ENCODE results near the gene LRRC8B. TPM values are rescaled to one million over a fixed set of nuclear protein-coding genes. Genes with fewer than 3 reads are reported as not detected.

The LRRC8B gene
- total RNA-seq, 1 experiment from 2014 or later, result 42.9 TPM

GRCh38 chr1:89584211-89584610 lies 59.6 kb downstream of the LRRC8B start:
- intact Hi-C loops (cut with micrococcal nuclease; ENCODE audit: unreplicated experiment), result no loop called here
- peaks cover 23% of the 10 kb centered on the region for H3K36me3 Mint-ChIP-seq (ENCODE audit: insufficient read depth, unreplicated experiment)
- no peaks in the 10 kb centered on the region for H3K27me3 Mint-ChIP-seq (ENCODE audit: unreplicated experiment)
- no peak for TF ChIP-seq CTCF (IDR thresholded peaks at IDR 0.05; ENCODE audit: unreplicated experiment)
- H3K4me1 Mint-ChIP-seq (ENCODE audit: low read depth, unreplicated experiment), result peaks cover 26% of the 10 kb centered on the region
- no peak overlapping the region for H3K4me3 Mint-ChIP-seq (ENCODE audit: low read depth, unreplicated experiment)
- no TSS peak for BruUV-seq (replicated peaks)
- no peak overlapping the region for H3K27ac Mint-ChIP-seq (ENCODE audit: unreplicated experiment)
- DNase-seq, result no peak
- H3K9me3 Mint-ChIP-seq (ENCODE audit: low read depth, unreplicated experiment), result no peaks in the 10 kb centered on the region
- CTCF ChIA-PET, result no interaction called here

GRCh38 chr1:89584781-89585180 lies 60.2 kb downstream of the LRRC8B start:
- Mint-ChIP-seq H3K9me3 (ENCODE audit: low read depth, unreplicated experiment) (no peaks in the 10 kb centered on the region), H3K4me1 (ENCODE audit: low read depth, unreplicated experiment) (peaks cover 26% of the 10 kb centered on the region), H3K36me3 (ENCODE audit: insufficient read depth, unreplicated experiment) (peaks cover 26% of the 10 kb centered on the region), H3K27ac (ENCODE audit: unreplicated experiment) (no peak overlapping the region), H3K27me3 (ENCODE audit: unreplicated experiment) (no peaks in the 10 kb centered on the region), H3K4me3 (ENCODE audit: low read depth, unreplicated experiment) (no peak overlapping the region)
- CTCF ChIA-PET, result no interaction called here
- TF ChIP-seq CTCF (IDR thresholded peaks at IDR 0.05; ENCODE audit: unreplicated experiment), result no peak
- no peak for DNase-seq
- BruUV-seq (replicated peaks), result no TSS peak
- intact Hi-C loops (cut with micrococcal nuclease; ENCODE audit: unreplicated experiment), result no loop called here

- intact Hi-C loops (cut with micrococcal nuclease; ENCODE audit: unreplicated experiment), result loop anchor here (2.0 kb wide), 1 partner anchor 21 kb away; no protein-coding TSS in a partner anchor
- H3K9me3 Mint-ChIP-seq (ENCODE audit: low read depth, unreplicated experiment), result no peaks in the 10 kb centered on the region
- H3K27ac Mint-ChIP-seq (ENCODE audit: unreplicated experiment), result peak overlapping the region; percentile 35
- BruUV-seq (replicated peaks), result no TSS peak
- H3K27me3 Mint-ChIP-seq (ENCODE audit: unreplicated experiment), result no peaks in the 10 kb centered on the region
- H3K36me3 Mint-ChIP-seq (ENCODE audit: insufficient read depth, unreplicated experiment), result peaks cover 26% of the 10 kb centered on the region
- peak; percentile 52 for DNase-seq
- CTCF ChIA-PET, result interaction anchor here (0.9 to 1.2 kb wide), 6 partner anchors 9 to 175 kb away, joined by 3 to 8 read pairs (median 3); no protein-coding TSS in a partner anchor
- no peak for TF ChIP-seq CTCF (IDR thresholded peaks at IDR 0.05; ENCODE audit: unreplicated experiment)
- peaks cover 26% of the 10 kb centered on the region for H3K4me1 Mint-ChIP-seq (ENCODE audit: low read depth, unreplicated experiment)
- peak overlapping the region; percentile 14 for H3K4me3 Mint-ChIP-seq (ENCODE audit: low read depth, unreplicated experiment)
Observed at GRCh38 chr1:89587729-89588161, 63.1 kb downstream of the LRRC8B start.

- Mint-ChIP-seq H3K4me3 (ENCODE audit: low read depth, unreplicated experiment) (no peak overlapping the region), H3K27ac (ENCODE audit: unreplicated experiment) (peak overlapping the region; percentile 35), H3K36me3 (ENCODE audit: insufficient read depth, unreplicated experiment) (peaks cover 26% of the 10 kb centered on the region), H3K9me3 (ENCODE audit: low read depth, unreplicated experiment) (no peaks in the 10 kb centered on the region), H3K4me1 (ENCODE audit: low read depth, unreplicated experiment) (peaks cover 26% of the 10 kb centered on the region), H3K27me3 (ENCODE audit: unreplicated experiment) (no peaks in the 10 kb centered on the region)
- CTCF ChIA-PET, result interaction anchor here (1.0 to 1.2 kb wide), 5 partner anchors 9 to 174 kb away, joined by 3 to 8 read pairs (median 3); no protein-coding TSS in a partner anchor
- intact Hi-C loops (cut with micrococcal nuclease; ENCODE audit: unreplicated experiment), result loop anchor here (2.0 kb wide), 1 partner anchor 22 kb away; no protein-coding TSS in a partner anchor
- no peak for DNase-seq
- no TSS peak for BruUV-seq (replicated peaks)
- no peak for TF ChIP-seq CTCF (IDR thresholded peaks at IDR 0.05; ENCODE audit: unreplicated experiment)
Observed at GRCh38 chr1:89588480-89588879, 63.9 kb downstream of the LRRC8B start.
